HG02610 (cell line): ENCODE measurements around the gene ST3GAL5.

Source experiments
- ATAC-seq: cut with Tn5 transposase; IDR thresholded peaks from one replicate; pipeline ENCODE4 v1.9.1; 2021; ENCODE audit warnings: mild to moderate bottlenecking, moderate library complexity; ENCODE audit not compliant: unreplicated experiment

Gene ST3GAL5

GRCh38 chr2:85793584-85793983 is 95.2 kb downstream of the ST3GAL5 start:
- ATAC-seq, result no peak

GRCh38 chr2:85792783-85793441 is 95.9 kb downstream of the ST3GAL5 start:
- no peak for ATAC-seq

- ATAC-seq, result no peak
Observed at GRCh38 chr2:85791704-85792565, 96.9 kb downstream of the ST3GAL5 start.

- ATAC-seq, result no peak
Observed at GRCh38 chr2:85790499-85791188, 98.1 kb downstream of the ST3GAL5 start.

DNA sequence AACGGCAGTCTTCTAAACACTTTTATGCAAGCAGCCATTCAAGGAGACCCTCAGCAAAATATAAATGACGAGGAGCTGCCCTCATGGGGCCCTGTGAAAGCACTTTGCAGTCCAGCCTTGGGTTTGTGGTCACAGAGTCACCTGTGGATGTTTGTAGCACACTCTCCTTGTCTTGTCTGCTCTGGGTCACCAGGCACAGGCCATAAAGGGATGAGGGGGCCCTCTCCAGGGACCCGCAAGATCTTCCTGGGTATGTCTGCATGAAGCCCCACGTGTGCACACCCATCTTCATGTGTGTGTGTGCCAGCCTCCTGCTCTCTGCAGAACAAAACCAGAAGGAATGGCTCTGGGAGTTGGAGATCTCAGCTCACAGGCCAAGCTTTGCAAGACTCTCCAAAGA is 98.8 kb downstream of the ST3GAL5 start:
- no peak for ATAC-seq

DNA sequence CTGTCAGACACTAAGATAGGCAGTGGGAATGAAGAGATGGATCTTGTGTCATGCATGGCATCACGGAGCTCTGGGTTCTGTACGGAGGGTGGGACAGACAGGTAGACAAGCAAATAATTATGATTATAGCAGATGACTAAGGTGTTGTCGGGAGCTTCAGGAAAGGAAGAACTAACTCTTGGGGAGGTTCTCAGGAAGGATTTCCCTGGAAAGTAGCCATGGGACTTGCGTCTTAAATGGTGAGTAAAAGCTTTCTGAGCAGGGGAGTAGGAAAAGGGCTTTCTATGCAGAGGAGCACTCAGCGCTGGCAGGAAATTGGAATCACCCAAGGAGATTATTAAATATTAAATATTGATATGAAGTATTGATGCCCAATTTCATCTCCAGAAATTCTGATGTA is 99.5 kb downstream of the ST3GAL5 start:
- ATAC-seq, result no peak

GRCh38 chr2:85788603-85789002 is 100.2 kb downstream of the ST3GAL5 start:
- no peak for ATAC-seq

GRCh38 chr2:85787981-85788340 is 100.8 kb downstream of the ST3GAL5 start:
- no peak for ATAC-seq

- ATAC-seq, result no peak
Observed at GRCh38 chr2:85787282-85787980, 101.4 kb downstream of the ST3GAL5 start.
